WTC11 (cell line): ENCODE results near the gene SHMT1. TPM values are rescaled to one million over a fixed set of nuclear protein-coding genes. Genes with fewer than 3 reads are reported as not detected.
"Not testable (repeated sequence)": the region's sequence is repeated elsewhere in the genome, so short reads cannot be mapped to it uniquely, and the experiment has no call there.

ENCODE experiments used
- ATAC-seq: fragments of 200-7000 bp; cut with Tn5 transposase; 2 replicates; pipeline ENCODE4 v1.10.0; 2021; ENCODE audit warnings: mild to moderate bottlenecking, moderate library complexity
- CTCF ChIA-PET: fragments of 300-600 bp; sonication (Branson Sonifier 250); formaldehyde crosslinking; loops from one replicate; lab custom pipeline; 2021; ENCODE audit warnings: antibody characterized with exemption; lab: Charles Lee
- POLR2A ChIA-PET: fragments of 350-600 bp; sonication (Branson Sonifier 250); formaldehyde crosslinking; loops from one replicate; lab custom pipeline; 2021; ENCODE audit warnings: antibody characterized with exemption; lab: Charles Lee
- DNase-seq: peaks from one replicate; pipeline ENCODE4 v3.0.0; 2021; ENCODE audit warnings: low spot score
- H3K27ac Mint-ChIP-seq: 2 replicates; pipeline ENCODE4 v1.8.0; 2021; ENCODE audit warnings: mixed read lengths
- H3K27me3 Mint-ChIP-seq: 2 replicates; pipeline ENCODE4 v1.8.0; 2021; ENCODE audit warnings: low read depth, mild to moderate bottlenecking, moderate library complexity, mixed read lengths
- H3K36me3 Mint-ChIP-seq: 2 replicates; pipeline ENCODE4 v1.8.0; 2021; ENCODE audit warnings: mixed read lengths
- H3K4me1 Mint-ChIP-seq: 2 replicates; pipeline ENCODE4 v1.8.0; 2022; ENCODE audit warnings: mixed read lengths
- H3K4me3 Mint-ChIP-seq: 2 replicates; pipeline ENCODE4 v1.8.0; 2021; ENCODE audit warnings: mild to moderate bottlenecking, moderate library complexity, mixed read lengths
- H3K9me3 Mint-ChIP-seq: 2 replicates; pipeline ENCODE4 v1.8.0; 2021; ENCODE audit warnings: mixed read lengths
- ATF1 ChIP-seq: sonication (generic); formaldehyde crosslinking; IDR thresholded peaks from 2 replicates; pipeline ENCODE4 v1.8.1; 2023; ENCODE audit warnings: mild to moderate bottlenecking, moderate library complexity, missing genetic modification reagents
- CBFB ChIP-seq: sonication (generic); formaldehyde crosslinking; IDR thresholded peaks from 2 replicates; pipeline ENCODE4 v1.8.1; 2022; ENCODE audit warnings: mild to moderate bottlenecking, low read depth, missing genetic modification reagents
- ERG ChIP-seq: fragments of 250-450 bp; sonication (Bioruptor Pico); IDR thresholded peaks from 2 replicates; pipeline ENCODE4 v1.8.0; 2021; ENCODE audit warnings: mild to moderate bottlenecking
- GRHL2 ChIP-seq: fragments of 250-450 bp; sonication (Bioruptor Pico); IDR thresholded peaks from 2 replicates; pipeline ENCODE4 v1.8.0; 2022; ENCODE audit warnings: mild to moderate bottlenecking, moderate library complexity; ENCODE audit not compliant: insufficient replicate concordance, severe bottlenecking
- NFE2L1 ChIP-seq: sonication (generic); formaldehyde crosslinking; IDR thresholded peaks from 2 replicates; pipeline ENCODE4 v1.8.1; 2023; ENCODE audit warnings: missing genetic modification reagents
- NFYB ChIP-seq: sonication (generic); formaldehyde crosslinking; conservative IDR thresholded peaks from 2 replicates; pipeline ENCODE4 v1.8.0; 2022; ENCODE audit warnings: low read depth, missing genetic modification reagents
- NR1H2 ChIP-seq: sonication (generic); formaldehyde crosslinking; IDR thresholded peaks from 2 replicates; pipeline ENCODE4 v1.9.0; 2021; ENCODE audit warnings: mild to moderate bottlenecking, moderate library complexity, missing genetic modification reagents
- NR2C2 ChIP-seq: sonication (generic); formaldehyde crosslinking; IDR thresholded peaks from 2 replicates; pipeline ENCODE4 v1.8.0; 2022; ENCODE audit warnings: mild to moderate bottlenecking, missing genetic modification reagents
- SMAD3 ChIP-seq: sonication (generic); formaldehyde crosslinking; IDR thresholded peaks from 2 replicates; pipeline ENCODE4 v1.8.0; 2022; ENCODE audit warnings: missing genetic modification reagents, mild to moderate bottlenecking, borderline replicate concordance
- SMAD4 ChIP-seq: sonication (generic); formaldehyde crosslinking; IDR thresholded peaks from 2 replicates; pipeline ENCODE4 v1.8.0; 2022; ENCODE audit warnings: mild to moderate bottlenecking, missing genetic modification reagents
- ZNF416 ChIP-seq: fragments of 250-450 bp; sonication (Bioruptor Pico); IDR thresholded peaks from 2 replicates; pipeline ENCODE4 v1.9.0; 2021; ENCODE audit warnings: mild to moderate bottlenecking, inconsistent platforms
- total RNA-seq: library from RNA; stranded (reverse); gene quantifications from 3 replicates; pipeline ENCODE4 v1.2.3, GENCODE V29; 2021
- TF ChIP-seq, protein P1 (sequence below): fragments of 200-600 bp; IDR thresholded peaks from 2 replicates; pipeline ENCODE4 v1.8.0; 2022; ENCODE audit warnings: antibody characterized with exemption
- TF ChIP-seq, protein P2 (sequence below): sonication (generic); formaldehyde crosslinking; IDR thresholded peaks from 2 replicates; pipeline ENCODE4 v1.8.1; 2023; ENCODE audit warnings: mild to moderate bottlenecking, missing genetic modification reagents
- TF ChIP-seq, protein P3 (sequence below): fragments of 250-450 bp; sonication (Bioruptor Pico); IDR thresholded peaks from 2 replicates; pipeline ENCODE4 v1.9.0; 2021; ENCODE audit warnings: moderate library complexity, mild to moderate bottlenecking, inconsistent platforms, borderline replicate concordance
- TF ChIP-seq, protein P4 (sequence below): sonication (generic); formaldehyde crosslinking; IDR thresholded peaks from 2 replicates; pipeline ENCODE4 v1.8.1; 2022; ENCODE audit warnings: mild to moderate bottlenecking, moderate library complexity, missing genetic modification reagents
- TF ChIP-seq, protein P5 (sequence below): sonication (generic); formaldehyde crosslinking; IDR thresholded peaks from 2 replicates; pipeline ENCODE4 v1.8.1; 2023; ENCODE audit warnings: mild to moderate bottlenecking, missing genetic modification reagents, moderate library complexity

The SHMT1 gene
- total RNA-seq, 1 experiment from 2014 or later: 49.2 TPM

- H3K27me3 Mint-ChIP-seq: no peaks in the 10 kb centered on the region
- POLR2A ChIA-PET: no interaction called here
- DNase-seq (no peak), ATAC-seq (no peak)
- TF ChIP-seq, protein P1, sequence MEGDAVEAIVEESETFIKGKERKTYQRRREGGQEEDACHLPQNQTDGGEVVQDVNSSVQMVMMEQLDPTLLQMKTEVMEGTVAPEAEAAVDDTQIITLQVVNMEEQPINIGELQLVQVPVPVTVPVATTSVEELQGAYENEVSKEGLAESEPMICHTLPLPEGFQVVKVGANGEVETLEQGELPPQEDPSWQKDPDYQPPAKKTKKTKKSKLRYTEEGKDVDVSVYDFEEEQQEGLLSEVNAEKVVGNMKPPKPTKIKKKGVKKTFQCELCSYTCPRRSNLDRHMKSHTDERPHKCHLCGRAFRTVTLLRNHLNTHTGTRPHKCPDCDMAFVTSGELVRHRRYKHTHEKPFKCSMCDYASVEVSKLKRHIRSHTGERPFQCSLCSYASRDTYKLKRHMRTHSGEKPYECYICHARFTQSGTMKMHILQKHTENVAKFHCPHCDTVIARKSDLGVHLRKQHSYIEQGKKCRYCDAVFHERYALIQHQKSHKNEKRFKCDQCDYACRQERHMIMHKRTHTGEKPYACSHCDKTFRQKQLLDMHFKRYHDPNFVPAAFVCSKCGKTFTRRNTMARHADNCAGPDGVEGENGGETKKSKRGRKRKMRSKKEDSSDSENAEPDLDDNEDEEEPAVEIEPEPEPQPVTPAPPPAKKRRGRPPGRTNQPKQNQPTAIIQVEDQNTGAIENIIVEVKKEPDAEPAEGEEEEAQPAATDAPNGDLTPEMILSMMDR: no peak
- TF ChIP-seq, protein P2, sequence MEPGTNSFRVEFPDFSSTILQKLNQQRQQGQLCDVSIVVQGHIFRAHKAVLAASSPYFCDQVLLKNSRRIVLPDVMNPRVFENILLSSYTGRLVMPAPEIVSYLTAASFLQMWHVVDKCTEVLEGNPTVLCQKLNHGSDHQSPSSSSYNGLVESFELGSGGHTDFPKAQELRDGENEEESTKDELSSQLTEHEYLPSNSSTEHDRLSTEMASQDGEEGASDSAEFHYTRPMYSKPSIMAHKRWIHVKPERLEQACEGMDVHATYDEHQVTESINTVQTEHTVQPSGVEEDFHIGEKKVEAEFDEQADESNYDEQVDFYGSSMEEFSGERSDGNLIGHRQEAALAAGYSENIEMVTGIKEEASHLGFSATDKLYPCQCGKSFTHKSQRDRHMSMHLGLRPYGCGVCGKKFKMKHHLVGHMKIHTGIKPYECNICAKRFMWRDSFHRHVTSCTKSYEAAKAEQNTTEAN: no peak
- TF ChIP-seq NFYB (no peak), ZNF416 (CRISPR knock-in tag) (no peak), ERG (CRISPR knock-in tag) (no peak), NFE2L1 (CRISPR knock-in tag) (no peak), SMAD3 (CRISPR knock-in tag) (no peak), ATF1 (no peak), NR2C2 (CRISPR knock-in tag) (no peak), CBFB (no peak), SMAD4 (no peak), NR1H2 (CRISPR knock-in tag) (no peak), GRHL2 (CRISPR knock-in tag) (no peak)
- TF ChIP-seq, protein P3, sequence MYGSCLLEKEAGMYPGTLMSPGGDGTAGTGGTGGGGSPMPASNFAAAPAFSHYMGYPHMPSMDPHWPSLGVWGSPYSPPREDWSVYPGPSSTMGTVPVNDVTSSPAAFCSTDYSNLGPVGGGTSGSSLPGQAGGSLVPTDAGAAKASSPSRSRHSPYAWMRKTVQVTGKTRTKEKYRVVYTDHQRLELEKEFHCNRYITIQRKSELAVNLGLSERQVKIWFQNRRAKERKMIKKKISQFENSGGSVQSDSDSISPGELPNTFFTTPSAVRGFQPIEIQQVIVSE (CRISPR knock-in tag): no peak
- TF ChIP-seq, protein P4, sequence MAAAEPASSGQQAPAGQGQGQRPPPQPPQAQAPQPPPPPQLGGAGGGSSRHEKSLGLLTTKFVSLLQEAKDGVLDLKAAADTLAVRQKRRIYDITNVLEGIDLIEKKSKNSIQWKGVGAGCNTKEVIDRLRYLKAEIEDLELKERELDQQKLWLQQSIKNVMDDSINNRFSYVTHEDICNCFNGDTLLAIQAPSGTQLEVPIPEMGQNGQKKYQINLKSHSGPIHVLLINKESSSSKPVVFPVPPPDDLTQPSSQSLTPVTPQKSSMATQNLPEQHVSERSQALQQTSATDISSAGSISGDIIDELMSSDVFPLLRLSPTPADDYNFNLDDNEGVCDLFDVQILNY: no peak
- TF ChIP-seq, protein P5, sequence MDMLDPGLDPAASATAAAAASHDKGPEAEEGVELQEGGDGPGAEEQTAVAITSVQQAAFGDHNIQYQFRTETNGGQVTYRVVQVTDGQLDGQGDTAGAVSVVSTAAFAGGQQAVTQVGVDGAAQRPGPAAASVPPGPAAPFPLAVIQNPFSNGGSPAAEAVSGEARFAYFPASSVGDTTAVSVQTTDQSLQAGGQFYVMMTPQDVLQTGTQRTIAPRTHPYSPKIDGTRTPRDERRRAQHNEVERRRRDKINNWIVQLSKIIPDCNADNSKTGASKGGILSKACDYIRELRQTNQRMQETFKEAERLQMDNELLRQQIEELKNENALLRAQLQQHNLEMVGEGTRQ (CRISPR knock-in tag): no peak
- H3K4me1 Mint-ChIP-seq: no peaks in the 10 kb centered on the region
- peaks cover 69% of the 10 kb centered on the region for H3K36me3 Mint-ChIP-seq
- CTCF ChIA-PET: no interaction called here
- no peak overlapping the region for H3K27ac Mint-ChIP-seq
- H3K9me3 Mint-ChIP-seq: no peaks in the 10 kb centered on the region
- no peak overlapping the region for H3K4me3 Mint-ChIP-seq
Measured at GRCh38 chr17:18300725-18301480, 62.4 kb downstream of the SHMT1 start.

DNA sequence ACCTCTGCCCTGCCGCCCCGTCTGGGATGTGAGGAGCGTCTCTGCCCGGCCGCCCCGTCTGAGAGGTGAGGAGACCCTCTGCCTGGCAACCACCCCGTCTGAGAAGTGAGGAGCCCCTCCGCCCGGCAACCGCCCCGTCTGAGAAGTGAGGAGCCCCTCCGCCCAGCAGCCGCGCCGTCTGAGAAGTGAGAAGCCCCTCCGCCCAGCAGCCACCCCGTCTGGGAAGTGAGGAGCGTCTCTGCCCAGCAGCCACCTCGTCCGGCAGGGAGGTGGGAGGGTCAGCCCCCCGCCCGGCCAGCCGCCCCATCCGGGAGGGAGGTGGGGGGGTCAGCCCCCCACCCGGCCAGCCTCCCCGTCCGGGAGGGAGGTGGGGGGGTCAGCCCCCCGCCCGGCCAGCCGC lies 65.3 kb downstream of the SHMT1 start:
- POLR2A ChIA-PET, H3K27me3 Mint-ChIP-seq, H3K9me3 Mint-ChIP-seq, ATAC-seq, H3K4me1 Mint-ChIP-seq, CTCF ChIA-PET, H3K4me3 Mint-ChIP-seq, H3K27ac Mint-ChIP-seq, DNase-seq: not testable (repeated sequence)
- H3K36me3 Mint-ChIP-seq: peaks cover 65% of the 10 kb centered on the region
